NB4 (cell line): ENCODE data around the gene IBTK.

Experiments used
- DNase-seq: peaks from one replicate; pipeline ENCODE4 v3.0.0; 2010; ENCODE audit warnings: low read depth
- H3K4me3 ChIP-seq: one replicate; pipeline ENCODE4 v1.5.1; 2011; ENCODE audit warnings: mild to moderate bottlenecking, low read depth, low read length, moderate library complexity
- MYC ChIP-seq: IDR thresholded peaks from 2 replicates; pipeline ENCODE4 v1.6.1; 2011; ENCODE audit warnings: low read depth, low read length
- POLR2A ChIP-seq: IDR thresholded peaks from 2 replicates; pipeline ENCODE4 v1.6.1; 2011; ENCODE audit warnings: mild to moderate bottlenecking; ENCODE audit not compliant: insufficient read length; ENCODE audit errors: extremely low read depth
- TF ChIP-seq, protein P1 (sequence below): IDR thresholded peaks from one replicate; pipeline ENCODE4 v1.5.1; 2012; ENCODE audit warnings: low read depth, low read length
- TF ChIP-seq, protein P2 (sequence below): IDR thresholded peaks from 2 replicates; pipeline ENCODE4 v1.6.1; 2011; ENCODE audit warnings: low read depth, low read length

The IBTK gene

GRCh38 chr6:82123632-82124031 lies 123.9 kb downstream of the IBTK start:
- H3K4me3 ChIP-seq = no peak overlapping the region
- DNase-seq = no peak
- TF ChIP-seq, protein P1, sequence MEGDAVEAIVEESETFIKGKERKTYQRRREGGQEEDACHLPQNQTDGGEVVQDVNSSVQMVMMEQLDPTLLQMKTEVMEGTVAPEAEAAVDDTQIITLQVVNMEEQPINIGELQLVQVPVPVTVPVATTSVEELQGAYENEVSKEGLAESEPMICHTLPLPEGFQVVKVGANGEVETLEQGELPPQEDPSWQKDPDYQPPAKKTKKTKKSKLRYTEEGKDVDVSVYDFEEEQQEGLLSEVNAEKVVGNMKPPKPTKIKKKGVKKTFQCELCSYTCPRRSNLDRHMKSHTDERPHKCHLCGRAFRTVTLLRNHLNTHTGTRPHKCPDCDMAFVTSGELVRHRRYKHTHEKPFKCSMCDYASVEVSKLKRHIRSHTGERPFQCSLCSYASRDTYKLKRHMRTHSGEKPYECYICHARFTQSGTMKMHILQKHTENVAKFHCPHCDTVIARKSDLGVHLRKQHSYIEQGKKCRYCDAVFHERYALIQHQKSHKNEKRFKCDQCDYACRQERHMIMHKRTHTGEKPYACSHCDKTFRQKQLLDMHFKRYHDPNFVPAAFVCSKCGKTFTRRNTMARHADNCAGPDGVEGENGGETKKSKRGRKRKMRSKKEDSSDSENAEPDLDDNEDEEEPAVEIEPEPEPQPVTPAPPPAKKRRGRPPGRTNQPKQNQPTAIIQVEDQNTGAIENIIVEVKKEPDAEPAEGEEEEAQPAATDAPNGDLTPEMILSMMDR = no peak
- TF ChIP-seq, protein P2, sequence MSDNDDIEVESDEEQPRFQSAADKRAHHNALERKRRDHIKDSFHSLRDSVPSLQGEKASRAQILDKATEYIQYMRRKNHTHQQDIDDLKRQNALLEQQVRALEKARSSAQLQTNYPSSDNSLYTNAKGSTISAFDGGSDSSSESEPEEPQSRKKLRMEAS = no peak
- TF ChIP-seq POLR2A = no peak
- no peak for TF ChIP-seq MYC
